ENCODE data around the gene ABLIM3. TPM values are rescaled to one million over a fixed set of nuclear protein-coding genes. Genes with fewer than 3 reads are reported as not detected.
A peak's percentile ranks its signal among the peaks of the same experiment; 100 is the strongest.

The ABLIM3 gene
- total and polyA plus RNA-seq, 2 of the 13 experiments (the other 11 are each of a cell fraction or from before 2014, with no cell fraction given): 0.53 to 6.3 TPM

DNA sequence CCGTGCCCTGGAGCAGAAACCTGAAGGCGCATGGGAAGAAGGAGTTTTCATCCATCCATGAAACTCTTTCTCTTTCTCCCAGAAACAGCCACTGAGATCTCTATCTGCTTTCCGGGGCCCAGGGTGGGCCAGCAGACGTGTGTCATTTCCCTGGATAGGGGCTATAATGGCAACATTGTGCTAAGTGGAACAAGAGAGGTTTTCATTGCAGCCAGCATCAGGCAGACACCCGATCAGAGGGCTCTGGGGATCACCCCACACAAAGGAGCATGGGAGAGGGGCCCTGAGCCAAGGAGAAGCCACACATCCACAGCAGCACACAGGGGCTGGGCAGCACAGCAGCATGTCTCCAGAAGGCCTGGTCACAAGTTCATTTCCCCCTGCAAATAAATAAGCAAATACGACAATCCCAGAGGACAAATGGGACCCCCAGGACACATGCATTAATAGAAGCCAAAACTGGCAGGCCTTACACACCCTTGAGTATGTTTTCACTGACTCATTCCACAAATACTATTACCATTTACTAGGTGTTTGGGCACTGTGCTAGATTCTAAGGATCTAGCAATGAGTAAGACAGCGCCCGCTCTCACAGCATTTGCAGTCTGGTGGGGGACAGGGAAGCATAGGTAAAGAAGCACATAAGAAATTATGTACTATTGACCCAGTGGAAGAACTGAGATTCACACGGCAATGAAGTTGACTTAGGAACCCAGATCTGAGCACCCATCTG lies 126.1 kb downstream of the ABLIM3 start (continued):
- TF ChIP-seq, protein P1, sequence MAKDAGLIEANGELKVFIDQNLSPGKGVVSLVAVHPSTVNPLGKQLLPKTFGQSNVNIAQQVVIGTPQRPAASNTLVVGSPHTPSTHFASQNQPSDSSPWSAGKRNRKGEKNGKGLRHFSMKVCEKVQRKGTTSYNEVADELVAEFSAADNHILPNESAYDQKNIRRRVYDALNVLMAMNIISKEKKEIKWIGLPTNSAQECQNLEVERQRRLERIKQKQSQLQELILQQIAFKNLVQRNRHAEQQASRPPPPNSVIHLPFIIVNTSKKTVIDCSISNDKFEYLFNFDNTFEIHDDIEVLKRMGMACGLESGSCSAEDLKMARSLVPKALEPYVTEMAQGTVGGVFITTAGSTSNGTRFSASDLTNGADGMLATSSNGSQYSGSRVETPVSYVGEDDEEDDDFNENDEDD (CRISPR knock-in tag; IDR thresholded peaks at IDR 0.05; ENCODE audit: borderline replicate concordance): no peak
- no peak for TF ChIP-seq ZNF768 (CRISPR knock-in tag; IDR thresholded peaks at IDR 0.05)
- no peak for TF ChIP-seq DNMT1 (CRISPR knock-in tag; IDR thresholded peaks at IDR 0.05)

DNA sequence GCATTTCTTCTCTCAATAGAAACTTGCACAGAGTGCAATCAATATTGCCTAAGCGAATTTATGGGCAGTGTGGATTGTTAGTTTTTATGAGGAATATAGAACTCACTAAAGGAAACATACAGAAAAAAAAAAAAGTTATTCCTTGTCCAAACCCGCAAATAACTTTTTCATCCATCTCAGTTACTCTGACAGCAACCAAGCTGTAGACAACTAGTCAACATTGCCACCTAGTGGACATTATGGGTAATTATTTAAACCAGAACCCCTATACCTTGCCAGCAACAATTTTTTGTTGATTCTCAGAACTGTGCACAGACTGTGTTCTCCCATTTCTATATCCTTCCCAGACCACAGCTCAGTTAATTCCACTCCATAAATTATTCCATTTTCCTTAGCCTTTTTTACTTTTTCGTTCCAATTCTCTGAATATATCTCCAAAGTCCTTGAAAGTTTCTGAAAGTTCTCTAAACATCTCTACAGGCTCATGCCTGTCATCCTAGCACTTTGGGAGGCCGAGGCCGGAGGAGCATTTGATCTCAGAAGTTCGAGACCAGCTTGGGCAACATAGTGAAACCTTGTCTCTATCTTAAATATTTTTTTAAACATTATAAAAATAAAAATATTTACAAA lies 127.8 kb downstream of the ABLIM3 start:
- in situ Hi-C loops (cut with HindIII; ENCODE audit: extremely low pct_ligation_motif_present, low pct_unique_long_range_greater_than_20kb): loop anchor here (10.0 kb wide), 1 partner anchor 534 kb away; no protein-coding TSS in a partner anchor
- FAIRE-seq: peak; percentile 87
- TF ChIP-seq ZKSCAN5 (CRISPR knock-in tag; IDR thresholded peaks at IDR 0.05): no peak
- TF ChIP-seq KLF15 (CRISPR knock-in tag; IDR thresholded peaks at IDR 0.05; ENCODE audit: borderline replicate concordance): no peak
- no peak for TF ChIP-seq FOXA1 (IDR thresholded peaks at IDR 0.05)
- no peak for TF ChIP-seq FOXA1 (CRISPR knock-in tag; IDR thresholded peaks at IDR 0.05)
- no peak for TF ChIP-seq SATB2 (CRISPR knock-in tag; IDR thresholded peaks at IDR 0.05)
- peak; percentile 46; the same call in 1 of the 2 replicates for TF ChIP-seq SMC3 (IDR thresholded peaks at IDR 0.05; ENCODE audit: low read length)
- TF ChIP-seq, protein P2, sequence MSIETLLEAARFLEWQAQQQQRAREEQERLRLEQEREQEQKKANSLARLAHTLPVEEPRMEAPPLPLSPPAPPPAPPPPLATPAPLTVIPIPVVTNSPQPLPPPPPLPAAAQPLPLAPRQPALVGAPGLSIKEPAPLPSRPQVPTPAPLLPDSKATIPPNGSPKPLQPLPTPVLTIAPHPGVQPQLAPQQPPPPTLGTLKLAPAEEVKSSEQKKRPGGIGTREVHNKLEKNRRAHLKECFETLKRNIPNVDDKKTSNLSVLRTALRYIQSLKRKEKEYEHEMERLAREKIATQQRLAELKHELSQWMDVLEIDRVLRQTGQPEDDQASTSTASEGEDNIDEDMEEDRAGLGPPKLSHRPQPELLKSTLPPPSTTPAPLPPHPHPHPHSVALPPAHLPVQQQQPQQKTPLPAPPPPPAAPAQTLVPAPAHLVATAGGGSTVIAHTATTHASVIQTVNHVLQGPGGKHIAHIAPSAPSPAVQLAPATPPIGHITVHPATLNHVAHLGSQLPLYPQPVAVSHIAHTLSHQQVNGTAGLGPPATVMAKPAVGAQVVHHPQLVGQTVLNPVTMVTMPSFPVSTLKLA (IDR thresholded peaks at IDR 0.05): no peak
- TF ChIP-seq, protein P3, sequence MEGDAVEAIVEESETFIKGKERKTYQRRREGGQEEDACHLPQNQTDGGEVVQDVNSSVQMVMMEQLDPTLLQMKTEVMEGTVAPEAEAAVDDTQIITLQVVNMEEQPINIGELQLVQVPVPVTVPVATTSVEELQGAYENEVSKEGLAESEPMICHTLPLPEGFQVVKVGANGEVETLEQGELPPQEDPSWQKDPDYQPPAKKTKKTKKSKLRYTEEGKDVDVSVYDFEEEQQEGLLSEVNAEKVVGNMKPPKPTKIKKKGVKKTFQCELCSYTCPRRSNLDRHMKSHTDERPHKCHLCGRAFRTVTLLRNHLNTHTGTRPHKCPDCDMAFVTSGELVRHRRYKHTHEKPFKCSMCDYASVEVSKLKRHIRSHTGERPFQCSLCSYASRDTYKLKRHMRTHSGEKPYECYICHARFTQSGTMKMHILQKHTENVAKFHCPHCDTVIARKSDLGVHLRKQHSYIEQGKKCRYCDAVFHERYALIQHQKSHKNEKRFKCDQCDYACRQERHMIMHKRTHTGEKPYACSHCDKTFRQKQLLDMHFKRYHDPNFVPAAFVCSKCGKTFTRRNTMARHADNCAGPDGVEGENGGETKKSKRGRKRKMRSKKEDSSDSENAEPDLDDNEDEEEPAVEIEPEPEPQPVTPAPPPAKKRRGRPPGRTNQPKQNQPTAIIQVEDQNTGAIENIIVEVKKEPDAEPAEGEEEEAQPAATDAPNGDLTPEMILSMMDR (CRISPR knock-in tag; IDR thresholded peaks at IDR 0.05): peak; percentile 71
- TF ChIP-seq, protein P4, sequence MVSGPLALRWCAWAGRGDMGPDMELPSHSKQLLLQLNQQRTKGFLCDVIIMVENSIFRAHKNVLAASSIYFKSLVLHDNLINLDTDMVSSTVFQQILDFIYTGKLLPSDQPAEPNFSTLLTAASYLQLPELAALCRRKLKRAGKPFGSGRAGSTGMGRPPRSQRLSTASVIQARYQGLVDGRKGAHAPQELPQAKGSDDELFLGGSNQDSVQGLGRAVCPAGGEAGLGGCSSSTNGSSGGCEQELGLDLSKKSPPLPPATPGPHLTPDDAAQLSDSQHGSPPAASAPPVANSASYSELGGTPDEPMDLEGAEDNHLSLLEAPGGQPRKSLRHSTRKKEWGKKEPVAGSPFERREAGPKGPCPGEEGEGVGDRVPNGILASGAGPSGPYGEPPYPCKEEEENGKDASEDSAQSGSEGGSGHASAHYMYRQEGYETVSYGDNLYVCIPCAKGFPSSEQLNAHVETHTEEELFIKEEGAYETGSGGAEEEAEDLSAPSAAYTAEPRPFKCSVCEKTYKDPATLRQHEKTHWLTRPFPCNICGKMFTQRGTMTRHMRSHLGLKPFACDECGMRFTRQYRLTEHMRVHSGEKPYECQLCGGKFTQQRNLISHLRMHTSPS (CRISPR knock-in tag; IDR thresholded peaks at IDR 0.05; ENCODE audit: low read depth): no peak
- TF ChIP-seq, protein P5, sequence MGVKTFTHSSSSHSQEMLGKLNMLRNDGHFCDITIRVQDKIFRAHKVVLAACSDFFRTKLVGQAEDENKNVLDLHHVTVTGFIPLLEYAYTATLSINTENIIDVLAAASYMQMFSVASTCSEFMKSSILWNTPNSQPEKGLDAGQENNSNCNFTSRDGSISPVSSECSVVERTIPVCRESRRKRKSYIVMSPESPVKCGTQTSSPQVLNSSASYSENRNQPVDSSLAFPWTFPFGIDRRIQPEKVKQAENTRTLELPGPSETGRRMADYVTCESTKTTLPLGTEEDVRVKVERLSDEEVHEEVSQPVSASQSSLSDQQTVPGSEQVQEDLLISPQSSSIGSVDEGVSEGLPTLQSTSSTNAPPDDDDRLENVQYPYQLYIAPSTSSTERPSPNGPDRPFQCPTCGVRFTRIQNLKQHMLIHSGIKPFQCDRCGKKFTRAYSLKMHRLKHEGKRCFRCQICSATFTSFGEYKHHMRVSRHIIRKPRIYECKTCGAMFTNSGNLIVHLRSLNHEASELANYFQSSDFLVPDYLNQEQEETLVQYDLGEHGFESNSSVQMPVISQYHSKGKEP (CRISPR knock-in tag; IDR thresholded peaks at IDR 0.05): no peak

More for the DNA sequence above, 127.8 kb downstream of the ABLIM3 start:
- Histone ChIP-seq H3K9ac (ENCODE audit: insufficient read depth, low read depth, low read length) (no peak overlapping the region), H4K20me1 (ENCODE audit: insufficient read depth, low read length) (no peaks in the 10 kb centered on the region), H3K4me2 (ENCODE audit: low read depth, low read length) (no peak overlapping the region), H3K27ac (ENCODE audit: extremely low read length, insufficient read depth, low read length) (no peak overlapping the region), H3K27me3 (ENCODE audit: control insufficient read depth in 1 of 2, insufficient read depth in 2 of 2, low read length in 2 of 2) (peaks cover 7 to 23% of the 10 kb centered on the region in 2 experiments), H2AFZ (ENCODE audit: low read length) (no peak overlapping the region), H3K79me2 (ENCODE audit: insufficient read depth, low read length) (no peaks in the 10 kb centered on the region), H3K36me3 (replicated peaks in 1 of 2; ENCODE audit: control insufficient read depth in 1 of 2, insufficient read depth in 2 of 2, low read length in 2 of 2) (no peaks in the 10 kb centered on the region), H3K9me3 (ENCODE audit: low read length) (peaks cover 13% of the 10 kb centered on the region), H3K4me3 (replicated peaks in 1 of 3; ENCODE audit: insufficient read depth in 1 of 3, low read depth in 2 of 3, low read length in 3 of 3) (no peak overlapping the region), H3K4me1 (ENCODE audit: insufficient read depth, low read length) (peaks cover 29% of the 10 kb centered on the region)
- POLR2A ChIA-PET: no interaction called here
- CTCF ChIA-PET (ENCODE audit: low intra/inter-chr PET ratio, low total read pairs): interaction anchor here (0.9 to 1.8 kb wide), 5 partner anchors 128 to 535 kb away, joined by 3 to 7 read pairs (median 4); partner anchors contain the start of gene ABLIM3
- BruUV-seq (replicated peaks): no TSS peak
- DNase-seq (ENCODE audit: low spot score): peak; percentile 49
- WGBS (ENCODE audit: low lambda C conversion rate): 26% methylated on average over 6 of the region's 6 CpGs
- intact Hi-C loops (cut with micrococcal nuclease; ENCODE audit: unreplicated experiment): loop anchor here (5.0 to 10.0 kb wide), 3 partner anchors 127 to 537 kb away; partner anchors contain the start of genes ABLIM3 and ADRB2
- no peak for ATAC-seq
